Measurements from ENCODE around the gene MAGI1.
"Not testable (repeated sequence)": the region's sequence is repeated elsewhere in the genome, so short reads cannot be mapped to it uniquely, and the experiment has no call there.

MAGI1 gene

GRCh38 chr3:65550137-65550536, 488.6 kb downstream of the MAGI1 start:
- no peak for DNase-seq

GRCh38 chr3:65549626-65549959, 489.1 kb downstream of the MAGI1 start:
- no peak for DNase-seq

- DNase-seq = no peak
These were observed 489.7 kb downstream of the MAGI1 start for GRCh38 chr3:65548848-65549625.

GRCh38 chr3:65545429-65545828, 493.3 kb downstream of the MAGI1 start:
- peak in 1 of 2 donors; percentile 3 for DNase-seq

- DNase-seq = not testable (repeated sequence)
These were observed 495.3 kb downstream of the MAGI1 start for GRCh38 chr3:65543391-65543790.

- no peak for DNase-seq
These were observed 498.1 kb downstream of the MAGI1 start for GRCh38 chr3:65540666-65541065.

GRCh38 chr3:65539616-65540015, 499.1 kb downstream of the MAGI1 start:
- DNase-seq = no peak

GRCh38 chr3:65538101-65538500, 500.6 kb downstream of the MAGI1 start:
- no peak for DNase-seq

GRCh38 chr3:65537109-65537508, 501.6 kb downstream of the MAGI1 start:
- no peak for DNase-seq

GRCh38 chr3:65535260-65535659, 503.5 kb downstream of the MAGI1 start:
- DNase-seq = no peak

GRCh38 chr3:65534805-65535204, 503.9 kb downstream of the MAGI1 start:
- no peak for DNase-seq

- DNase-seq = no peak
These were observed 506.0 kb downstream of the MAGI1 start for GRCh38 chr3:65532749-65533148.

- no peak for DNase-seq
These were observed 506.5 kb downstream of the MAGI1 start for GRCh38 chr3:65532215-65532614.

GRCh38 chr3:65531499-65531898, 507.2 kb downstream of the MAGI1 start:
- no peak for DNase-seq

- DNase-seq = no peak
These were observed 512.1 kb downstream of the MAGI1 start for GRCh38 chr3:65526656-65527055.

- DNase-seq = no peak
These were observed 514.1 kb downstream of the MAGI1 start for GRCh38 chr3:65524584-65524983.

- DNase-seq = no peak
These were observed 514.8 kb downstream of the MAGI1 start for GRCh38 chr3:65523878-65524277.

GRCh38 chr3:65521032-65521431, 517.7 kb downstream of the MAGI1 start:
- no peak for DNase-seq

- DNase-seq = no peak
These were observed 521.7 kb downstream of the MAGI1 start for GRCh38 chr3:65516998-65517397.

- DNase-seq = not testable (repeated sequence)
These were observed 524.4 kb downstream of the MAGI1 start for GRCh38 chr3:65514317-65514716.

- not testable (repeated sequence) for DNase-seq
These were observed 529.3 kb downstream of the MAGI1 start for GRCh38 chr3:65509423-65509794.

GRCh38 chr3:65508750-65509422, 529.8 kb downstream of the MAGI1 start:
- no peak for DNase-seq

GRCh38 chr3:65507437-65507836, 531.3 kb downstream of the MAGI1 start:
- no peak for DNase-seq

- DNase-seq = no peak
These were observed 534.9 kb downstream of the MAGI1 start for GRCh38 chr3:65503776-65504175.
